ENCODE results near the gene IRF8.
"Not testable (repeated sequence)": the region's sequence is repeated elsewhere in the genome, so short reads cannot be mapped to it uniquely, and the experiment has no call there.

Gene IRF8

GRCh38 chr16:85898521-85899442 lies at the start of gene IRF8:
TSS of gene IRF8 (plus strand) at chr16:85899162. CDS start at chr16:85903016, 3,854 bp downstream.
- peak; percentile 36 for DNase-seq

GRCh38 chr16:85849388-85849787 lies 49.6 kb upstream of the IRF8 start:
- DNase-seq = no peak

DNA sequence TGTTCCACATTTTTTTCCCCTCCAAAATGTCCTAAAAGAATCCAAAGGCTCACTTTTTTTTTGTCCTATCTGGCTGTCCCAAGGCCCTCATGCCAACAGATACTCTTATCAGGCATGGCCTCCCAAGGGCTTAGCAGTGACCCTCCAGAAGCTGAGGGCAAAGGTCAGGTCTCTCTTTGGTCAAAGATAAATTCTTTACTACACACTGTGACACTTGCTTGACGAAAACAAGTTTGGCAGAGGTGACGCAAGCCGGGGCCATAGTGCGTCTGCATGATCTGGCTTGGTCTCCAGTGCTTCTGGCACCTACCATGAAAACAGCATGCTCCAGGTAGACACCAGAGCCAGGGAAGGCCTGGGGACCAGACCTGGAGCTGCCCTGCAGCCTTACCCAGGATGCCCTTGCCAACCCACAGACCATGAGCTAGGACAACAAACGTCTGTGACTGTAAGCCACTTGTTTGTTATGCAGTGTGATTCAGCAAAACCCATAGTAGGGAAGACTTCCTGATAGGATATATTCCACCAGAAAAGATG lies 48.5 kb upstream of the IRF8 start:
- no peak for DNase-seq

DNA sequence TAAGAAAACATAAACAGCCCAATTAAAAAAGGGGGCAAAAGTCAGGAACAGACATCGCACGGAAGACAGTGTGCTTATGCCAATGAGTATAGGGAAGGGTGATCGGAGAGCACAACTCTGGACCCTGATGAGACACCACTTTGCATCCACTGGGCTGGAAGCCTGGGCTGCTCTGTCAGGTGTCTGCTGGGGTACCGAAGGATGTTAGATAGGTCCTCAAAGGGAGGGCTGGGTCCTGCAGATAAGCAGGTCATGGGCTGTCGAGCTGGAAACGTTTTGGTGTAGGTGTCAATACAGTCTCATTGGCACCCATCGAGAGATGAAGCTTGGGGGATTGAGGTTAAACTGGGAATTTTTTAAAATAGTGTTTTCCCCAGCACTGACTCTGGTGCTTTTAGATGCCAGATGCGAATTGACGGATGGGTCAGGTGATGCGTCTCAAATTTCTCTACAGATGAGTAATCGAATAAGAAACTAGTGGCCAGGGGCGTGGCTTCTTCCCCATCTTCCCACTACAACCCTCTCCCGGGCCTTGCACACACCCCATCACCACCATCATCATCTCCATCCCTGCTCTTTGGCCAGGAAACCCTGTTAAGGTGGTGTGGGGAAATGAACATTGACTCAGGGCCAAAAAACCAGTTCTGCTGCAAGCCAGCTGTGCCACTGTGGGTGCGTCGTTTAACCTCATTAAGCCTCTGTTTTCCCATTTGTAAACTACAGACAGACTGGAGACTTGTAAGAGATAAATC lies 47.8 kb upstream of the IRF8 start:
- no peak for DNase-seq

GRCh38 chr16:85853547-85854545 lies 45.1 kb upstream of the IRF8 start:
- DNase-seq = peak; percentile 44

DNA sequence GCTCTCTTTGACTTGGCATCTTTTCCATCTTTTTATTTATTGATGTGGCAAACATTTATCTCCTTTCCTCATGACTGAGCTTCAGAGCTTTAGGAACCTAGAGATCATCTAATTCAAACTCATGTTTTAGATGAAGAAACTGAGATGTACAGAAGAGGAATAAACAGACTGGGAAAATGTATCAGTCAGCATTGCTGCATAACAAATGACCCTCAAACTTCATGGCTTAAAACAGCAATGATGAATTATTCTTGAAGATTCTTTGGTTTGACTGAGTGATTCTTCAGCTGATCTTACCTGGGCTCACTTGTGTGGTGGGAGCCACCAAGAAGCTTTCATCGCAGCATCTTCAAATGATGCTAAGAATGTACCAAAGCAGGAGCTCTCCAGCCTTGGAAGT lies 44.0 kb upstream of the IRF8 start:
- DNase-seq = no peak

DNA sequence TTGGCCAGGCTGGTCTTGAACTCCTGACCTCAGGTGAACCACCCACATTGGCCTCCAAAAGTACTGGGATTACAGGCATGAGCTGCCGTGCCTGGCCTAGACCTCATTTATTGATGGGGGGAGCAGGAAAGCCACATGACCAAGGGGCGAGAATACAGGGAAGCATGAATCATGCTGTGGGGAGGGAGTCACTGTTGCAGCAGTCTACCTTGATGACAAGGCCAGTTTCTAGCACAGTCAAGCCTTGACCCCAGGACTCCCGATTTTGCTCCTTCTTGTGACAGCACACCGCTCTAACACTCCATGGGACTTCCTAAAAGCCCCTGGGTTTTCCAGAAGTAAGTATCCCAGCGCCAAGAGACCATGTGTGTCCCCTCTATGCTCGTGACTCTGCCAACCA lies 42.9 kb upstream of the IRF8 start:
- no peak for DNase-seq

- no peak for DNase-seq
Observed at GRCh38 chr16:85856585-85856984, 42.4 kb upstream of the IRF8 start.

DNA sequence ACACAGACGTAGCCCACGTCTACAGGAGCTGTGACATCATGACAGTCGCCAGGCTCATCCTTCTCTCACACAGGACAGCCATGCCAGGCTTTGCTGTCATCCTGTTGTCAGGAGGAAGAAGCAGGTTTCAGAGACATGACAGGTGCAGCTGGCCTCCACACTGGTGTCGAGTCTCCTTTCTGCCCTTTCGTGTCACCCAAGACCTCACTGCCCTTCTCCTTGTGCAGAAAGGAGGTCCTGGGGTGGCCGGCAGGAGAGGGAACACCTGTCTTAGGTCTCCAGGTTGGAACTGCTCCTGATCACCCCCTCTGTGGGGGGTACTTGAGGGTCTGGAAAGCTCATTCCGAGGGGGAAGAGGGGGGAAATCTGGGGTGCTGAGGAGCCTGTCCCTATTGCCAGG lies 41.6 kb upstream of the IRF8 start:
- DNase-seq = no peak

DNA sequence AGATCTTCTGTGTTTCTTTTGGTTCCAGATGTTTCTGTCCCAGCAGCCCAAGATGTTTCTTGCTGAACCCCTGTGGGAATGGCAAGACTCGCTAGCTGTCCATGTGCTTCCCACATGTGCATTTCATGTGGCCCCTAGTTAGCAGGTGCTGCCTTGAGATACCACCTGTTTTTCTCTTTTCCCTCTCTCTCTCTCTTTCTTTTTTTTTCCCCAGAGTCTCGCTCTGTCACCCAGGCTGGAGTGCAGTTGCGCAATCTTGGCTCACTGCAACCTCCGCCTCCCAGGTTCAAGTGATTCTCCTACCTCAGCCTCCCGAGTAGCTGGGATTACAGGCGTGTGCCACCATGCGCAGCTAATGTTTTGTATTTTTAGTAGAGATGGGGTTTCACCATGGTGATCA lies 40.4 kb upstream of the IRF8 start:
- not testable (repeated sequence) for DNase-seq

DNA sequence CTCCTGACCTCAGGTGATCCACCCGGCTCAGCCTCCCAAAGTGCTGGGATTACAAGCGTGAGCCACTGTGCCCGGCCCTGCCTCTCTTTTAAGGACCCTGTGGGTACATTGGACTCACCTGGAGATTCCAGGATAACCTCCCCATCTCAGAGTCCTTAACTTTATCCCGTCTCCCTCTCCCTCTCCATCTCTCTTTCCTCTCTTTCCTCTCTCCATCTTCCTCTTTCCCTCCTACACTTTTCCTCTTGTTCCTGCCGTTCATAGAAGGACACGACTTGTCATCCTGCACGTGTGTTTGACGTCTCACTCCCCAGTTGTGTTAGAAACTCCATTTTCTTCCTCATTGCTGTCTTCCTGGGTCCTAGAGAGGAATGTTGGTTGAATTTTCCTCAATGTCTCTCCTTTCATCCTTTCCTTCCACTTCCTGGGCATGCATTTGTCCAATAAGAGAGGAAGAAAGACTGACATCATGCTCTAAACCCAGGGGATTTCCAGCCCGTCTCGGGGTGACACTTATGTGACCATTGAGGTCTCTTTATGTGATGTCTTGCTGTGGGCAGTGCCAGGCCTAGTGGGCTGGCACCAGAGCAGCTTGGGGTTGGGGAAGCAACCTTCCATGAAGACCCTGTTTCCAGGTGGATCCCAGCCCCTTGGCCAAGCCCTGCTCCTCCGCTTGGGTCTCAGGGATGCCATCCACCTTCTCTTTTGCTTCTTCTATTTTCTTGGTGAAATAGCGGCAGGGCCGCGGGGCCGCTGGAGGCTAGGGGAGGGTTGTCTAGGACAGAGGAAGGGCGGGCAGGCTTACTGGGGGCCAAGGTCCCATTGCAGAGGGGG lies 39.8 kb upstream of the IRF8 start:
- DNase-seq = no peak

- no peak for DNase-seq
Observed at GRCh38 chr16:85859818-85860125, 39.2 kb upstream of the IRF8 start.

DNA sequence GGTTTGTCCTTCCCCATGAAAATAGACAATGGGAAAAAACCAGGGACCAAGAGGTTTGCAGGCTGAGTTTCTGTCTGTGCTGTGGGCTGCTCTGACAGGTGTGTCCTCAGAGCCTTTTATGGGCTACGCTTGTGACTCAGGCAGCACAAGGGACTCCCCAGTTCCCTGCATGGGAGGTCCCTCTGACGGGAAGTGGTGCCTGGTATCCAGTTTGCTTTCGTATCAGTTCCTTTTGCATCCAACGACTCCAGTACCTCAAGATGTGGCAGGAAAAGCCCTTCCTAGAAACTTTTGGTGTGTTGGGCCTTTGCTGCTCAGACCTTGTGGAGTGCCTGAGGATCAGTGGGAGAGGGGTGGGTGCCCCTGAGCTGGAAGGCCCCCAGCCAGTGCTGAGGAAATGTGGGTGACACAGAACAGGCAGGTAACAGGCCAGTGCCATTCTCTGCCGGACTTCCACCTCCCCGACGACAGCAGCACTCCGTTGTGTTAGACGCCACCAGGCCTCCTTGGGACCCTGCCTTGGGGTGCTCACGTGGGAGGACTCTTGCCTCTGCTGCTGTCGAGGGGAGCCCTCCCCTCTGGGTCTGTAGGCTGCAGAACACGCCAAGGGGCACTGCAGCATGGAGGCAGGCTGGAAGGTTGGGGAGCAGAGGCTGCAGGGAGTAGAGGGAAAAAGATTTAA lies 38.4 kb upstream of the IRF8 start:
- DNase-seq = no peak

- DNase-seq = no peak
Observed at GRCh38 chr16:85861095-85861825, 37.7 kb upstream of the IRF8 start.

- DNase-seq = no peak
Observed at GRCh38 chr16:85862476-85863383, 36.2 kb upstream of the IRF8 start.

DNA sequence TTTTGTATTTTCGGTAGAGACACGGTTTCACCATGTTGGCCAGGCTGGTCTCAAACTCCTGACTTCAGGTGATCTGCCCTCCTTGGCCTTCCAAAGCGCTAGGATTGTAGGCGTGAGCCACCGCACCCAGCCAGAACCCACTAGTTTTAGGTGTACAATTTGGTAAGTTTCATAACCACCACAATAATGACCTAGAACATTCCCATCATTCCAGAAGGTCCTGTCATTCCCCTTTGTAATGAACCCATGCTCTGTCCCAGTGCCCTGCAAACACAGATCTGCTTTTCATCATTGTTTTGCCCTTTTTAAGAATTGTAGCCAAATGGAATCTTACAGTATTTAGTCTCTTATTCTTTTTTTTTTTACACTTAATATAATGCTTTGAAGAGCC lies 35.6 kb upstream of the IRF8 start:
- no peak for DNase-seq

- DNase-seq = no peak
Observed at GRCh38 chr16:85864965-85865364, 34.0 kb upstream of the IRF8 start.

DNA sequence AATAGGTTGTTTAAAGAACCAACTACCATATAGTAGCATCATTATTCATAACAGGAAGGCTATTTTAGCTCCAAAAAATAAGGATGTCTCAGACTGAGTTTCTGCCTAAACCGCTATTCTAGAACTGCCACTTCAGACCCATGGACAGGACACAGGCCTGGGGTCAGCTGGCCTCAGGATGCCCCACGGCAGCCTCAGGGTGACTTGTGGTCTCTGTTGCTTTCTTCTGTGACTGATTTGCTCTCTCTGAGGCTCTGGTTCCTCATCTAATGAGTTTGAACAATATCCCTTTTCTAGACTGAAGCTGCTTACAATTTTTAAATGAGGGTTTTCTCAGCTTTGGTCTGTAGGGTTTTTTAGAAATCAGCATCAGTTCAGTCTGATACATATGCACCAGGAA lies 31.8 kb upstream of the IRF8 start:
- no peak for DNase-seq

- DNase-seq = no peak
Observed at GRCh38 chr16:85868495-85868894, 30.5 kb upstream of the IRF8 start.
